Measurements from ENCODE around the gene WDFY2. TPM values are rescaled to one million over a fixed set of nuclear protein-coding genes. Genes with fewer than 3 reads are reported as not detected.

The WDFY2 gene
- total and polyA plus RNA-seq, 2 of the 13 experiments (the other 11 are each of a cell fraction or from before 2014, with no cell fraction given) = 22.6 to 27.0 TPM

DNA sequence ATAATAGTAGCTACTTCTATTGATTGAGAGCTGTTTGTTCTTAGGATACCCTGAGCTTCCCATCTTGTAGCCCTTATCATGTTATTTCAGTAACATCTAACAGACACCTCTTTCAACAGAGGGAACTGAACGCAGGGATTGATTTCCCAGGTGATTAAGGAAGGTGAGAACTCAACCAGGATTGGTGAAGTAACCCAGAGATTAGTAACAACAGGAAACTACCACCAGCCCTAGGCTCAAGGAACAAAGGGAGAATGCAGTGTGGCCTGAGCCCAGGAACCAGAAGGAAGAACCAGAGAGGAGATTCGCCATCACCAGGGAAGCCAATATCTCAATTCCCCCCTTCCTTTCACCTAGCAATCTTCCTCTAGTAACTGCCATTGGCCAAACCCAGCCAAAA, 211.2 kb downstream of the WDFY2 start:
- Histone ChIP-seq H3K9ac (ENCODE audit: insufficient read depth, low read depth, low read length) (no peak overlapping the region), H3K27me3 (ENCODE audit: control insufficient read depth in 1 of 2, insufficient read depth in 2 of 2, low read length in 2 of 2) (no peaks in the 10 kb centered on the region), H4K20me1 (ENCODE audit: insufficient read depth, low read length) (no peaks in the 10 kb centered on the region), H3K4me3 (replicated peaks in 1 of 3; ENCODE audit: insufficient read depth in 1 of 3, low read depth in 2 of 3, low read length in 3 of 3) (no peak overlapping the region), H3K27ac (ENCODE audit: extremely low read length, insufficient read depth, low read length) (no peak overlapping the region), H2AFZ (ENCODE audit: low read length) (no peak overlapping the region), H3K4me2 (ENCODE audit: low read depth, low read length) (no peak overlapping the region), H3K79me2 (ENCODE audit: insufficient read depth, low read length) (no peaks in the 10 kb centered on the region), H3K4me1 (ENCODE audit: insufficient read depth, low read length) (peaks cover 9% of the 10 kb centered on the region), H3K36me3 (replicated peaks in 1 of 2; ENCODE audit: control insufficient read depth in 1 of 2, insufficient read depth in 2 of 2, low read length in 2 of 2) (0 out of 5 replicates have a peak, but pooled peaks cover 0 to 1% of the 10 kb centered on the region in 2 experiments), H3K9me3 (ENCODE audit: low read length) (no peaks in the 10 kb centered on the region)
- no TSS peak for BruUV-seq (replicated peaks)
- ChIA-PET POLR2A (no interaction called here), CTCF (ENCODE audit: low intra/inter-chr PET ratio, low total read pairs) (no interaction called here)
- 96% methylated on average over 2 of the region's 2 CpGs for WGBS (ENCODE audit: low lambda C conversion rate)
- FAIRE-seq (no peak), DNase-seq (ENCODE audit: low spot score) (no peak), ATAC-seq (no peak)
- intact Hi-C loops (cut with micrococcal nuclease; ENCODE audit: unreplicated experiment) (loop anchor here (5.0 kb wide), 3 partner anchors 208 to 668 kb away; no protein-coding TSS in a partner anchor), in situ Hi-C loops (cut with HindIII; ENCODE audit: extremely low pct_ligation_motif_present, low pct_unique_long_range_greater_than_20kb) (loop anchor here (10.0 kb wide), 2 partner anchors 351 to 671 kb away; no protein-coding TSS in a partner anchor)
- TF ChIP-seq PAF1 (CRISPR knock-in tag; IDR thresholded peaks at IDR 0.05) (no peak), ZNF607 (CRISPR knock-in tag; IDR thresholded peaks at IDR 0.05; ENCODE audit: borderline replicate concordance) (no peak)

DNA sequence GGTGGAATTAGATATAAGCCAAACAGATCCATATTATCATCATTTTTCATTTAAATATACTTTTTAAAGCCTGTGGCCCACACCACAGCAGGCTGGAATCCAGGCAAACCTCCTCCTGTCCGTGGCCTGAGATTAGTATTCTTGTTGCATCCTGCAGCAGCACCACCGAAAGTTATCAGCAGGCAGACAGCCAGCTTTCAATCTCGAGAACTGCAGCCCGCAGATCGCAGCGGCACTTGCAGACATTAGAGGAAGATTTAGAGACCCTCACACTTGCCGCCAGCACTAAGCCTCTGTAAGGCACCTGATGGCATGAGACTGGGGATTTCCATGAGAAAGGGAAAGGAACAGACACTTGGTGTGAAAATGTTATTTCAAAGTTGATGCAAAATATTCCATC, 212.3 kb downstream of the WDFY2 start:
- intact Hi-C loops (cut with micrococcal nuclease; ENCODE audit: unreplicated experiment) = loop anchor here (5.0 kb wide), 3 partner anchors 209 to 669 kb away; no protein-coding TSS in a partner anchor
- H4K20me1 ChIP-seq (ENCODE audit: insufficient read depth, low read length) = no peaks in the 10 kb centered on the region
- no peak overlapping the region for H3K9ac ChIP-seq (ENCODE audit: insufficient read depth, low read depth, low read length)
- in situ Hi-C loops (cut with HindIII; ENCODE audit: extremely low pct_ligation_motif_present, low pct_unique_long_range_greater_than_20kb) = loop anchor here (10.0 kb wide), 2 partner anchors 352 to 672 kb away; no protein-coding TSS in a partner anchor
- no peak overlapping the region for H3K27ac ChIP-seq (ENCODE audit: extremely low read length, insufficient read depth, low read length)
- no TSS peak for BruUV-seq (replicated peaks)
- no peaks in the 10 kb centered on the region for H3K79me2 ChIP-seq (ENCODE audit: insufficient read depth, low read length)
- H3K4me2 ChIP-seq (ENCODE audit: low read depth, low read length) = no peak overlapping the region
- no peak overlapping the region for H3K4me3 ChIP-seq (replicated peaks in 1 of 3; ENCODE audit: insufficient read depth in 1 of 3, low read depth in 2 of 3, low read length in 3 of 3)
- CTCF ChIA-PET (ENCODE audit: low intra/inter-chr PET ratio, low total read pairs) = no interaction called here
- no peak for FAIRE-seq
- H2AFZ ChIP-seq (ENCODE audit: low read length) = no peak overlapping the region
- H3K9me3 ChIP-seq (ENCODE audit: low read length) = no peaks in the 10 kb centered on the region
- 98% methylated on average over 7 of the region's 7 CpGs for WGBS (ENCODE audit: low lambda C conversion rate)
- ATAC-seq = no peak
- no peak for TF ChIP-seq ZNF674 (CRISPR knock-in tag; IDR thresholded peaks at IDR 0.05; ENCODE audit: low read depth)
- peaks cover 20% of the 10 kb centered on the region for H3K4me1 ChIP-seq (ENCODE audit: insufficient read depth, low read length)
- 0 out of 5 replicates have a peak, but pooled peaks cover 0 to 1% of the 10 kb centered on the region in 2 experiments for H3K36me3 ChIP-seq (replicated peaks in 1 of 2; ENCODE audit: control insufficient read depth in 1 of 2, insufficient read depth in 2 of 2, low read length in 2 of 2)
- DNase-seq (ENCODE audit: low spot score) = no peak
- H3K27me3 ChIP-seq (ENCODE audit: control insufficient read depth in 1 of 2, insufficient read depth in 2 of 2, low read length in 2 of 2) = no peaks in the 10 kb centered on the region
- POLR2A ChIA-PET = no interaction called here

All from HepG2 (cell line).